Body of pancreas (tissue), 4 donors: ENCODE measurements around the gene KIAA1328.

ENCODE experiments used
- POLR2A ChIP-seq, 3 donors: fragments of 450-650 bp; IDR thresholded peaks; one replicate each; pipeline ENCODE4 v1.6.1; 2016; ENCODE audit warnings: antibody characterized with exemption in 3 of 3, mild to moderate bottlenecking in 2 of 3
- TF ChIP-seq, protein P1 (sequence below), 7 experiments: fragments of 450-650 bp in 4 of 7; fragments of 200-600 bp in 3 of 7; sonication (generic) in 3 of 7; IDR thresholded peaks; one replicate each; pipeline ENCODE4 v1.5.1; 2016 to 2019; ENCODE audit warnings: antibody characterized with exemption in 7 of 7

DNA sequence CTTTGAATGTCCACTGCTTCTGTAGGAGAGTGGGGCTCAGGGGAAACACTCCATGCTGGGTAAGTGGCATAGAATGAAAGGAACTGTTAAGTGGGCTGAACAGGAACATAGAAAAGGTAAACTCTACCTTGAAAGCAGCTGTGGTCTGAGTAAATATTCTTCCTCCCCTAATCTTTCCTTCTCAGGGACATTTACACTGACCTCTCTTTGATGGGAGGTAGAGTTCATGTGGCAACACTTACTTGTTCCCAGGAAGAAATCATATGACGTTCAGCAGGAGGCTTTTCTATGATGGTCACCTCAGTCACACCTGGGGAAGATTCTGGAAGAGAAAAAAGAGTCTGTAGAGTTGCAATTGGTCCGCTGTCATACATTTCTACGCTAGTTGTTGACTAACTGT lies 10.3 kb upstream of the KIAA1328 start:
- TF ChIP-seq, protein P1, sequence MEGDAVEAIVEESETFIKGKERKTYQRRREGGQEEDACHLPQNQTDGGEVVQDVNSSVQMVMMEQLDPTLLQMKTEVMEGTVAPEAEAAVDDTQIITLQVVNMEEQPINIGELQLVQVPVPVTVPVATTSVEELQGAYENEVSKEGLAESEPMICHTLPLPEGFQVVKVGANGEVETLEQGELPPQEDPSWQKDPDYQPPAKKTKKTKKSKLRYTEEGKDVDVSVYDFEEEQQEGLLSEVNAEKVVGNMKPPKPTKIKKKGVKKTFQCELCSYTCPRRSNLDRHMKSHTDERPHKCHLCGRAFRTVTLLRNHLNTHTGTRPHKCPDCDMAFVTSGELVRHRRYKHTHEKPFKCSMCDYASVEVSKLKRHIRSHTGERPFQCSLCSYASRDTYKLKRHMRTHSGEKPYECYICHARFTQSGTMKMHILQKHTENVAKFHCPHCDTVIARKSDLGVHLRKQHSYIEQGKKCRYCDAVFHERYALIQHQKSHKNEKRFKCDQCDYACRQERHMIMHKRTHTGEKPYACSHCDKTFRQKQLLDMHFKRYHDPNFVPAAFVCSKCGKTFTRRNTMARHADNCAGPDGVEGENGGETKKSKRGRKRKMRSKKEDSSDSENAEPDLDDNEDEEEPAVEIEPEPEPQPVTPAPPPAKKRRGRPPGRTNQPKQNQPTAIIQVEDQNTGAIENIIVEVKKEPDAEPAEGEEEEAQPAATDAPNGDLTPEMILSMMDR (IDR thresholded peaks at IDR 0.05), result no peak
- TF ChIP-seq POLR2A (IDR thresholded peaks at IDR 0.05), result no peak
